Vagina (tissue), 2 donors: ENCODE measurements around the gene KLHL5. TPM values are rescaled to one million over a fixed set of nuclear protein-coding genes. Genes with fewer than 3 reads are reported as not detected.

Source experiments
- DNase-seq, 2 donors: peaks; one replicate each; pipeline ENCODE4 v3.0.0-alpha.2; 2017; ENCODE audit errors: extremely low spot score in 2 of 2
- H3K27ac ChIP-seq: fragments of 200-600 bp; sonication (generic); one replicate; pipeline ENCODE4 v1.5.1; 2019
- H3K27me3 ChIP-seq: fragments of 200-600 bp; sonication (generic); one replicate; pipeline ENCODE4 v1.5.1; 2019
- H3K36me3 ChIP-seq, 2 donors: fragments of 200-600 bp; sonication (generic); one replicate each; pipeline ENCODE4 v1.5.1; 2017 to 2019
- H3K4me1 ChIP-seq: fragments of 200-600 bp; sonication (generic); one replicate; pipeline ENCODE4 v1.5.1; 2019
- H3K4me3 ChIP-seq, 2 donors: fragments of 200-600 bp; sonication (generic); 1 replicate in 1 of 2; 2 replicates in 1 of 2; pipeline ENCODE4 v1.5.1; 2016 to 2019
- H3K9me3 ChIP-seq: fragments of 200-600 bp; sonication (generic); one replicate; pipeline ENCODE4 v1.5.1; 2019
- CTCF ChIP-seq, 3 experiments: fragments of 450-650 bp in 2 of 3; fragments of 200-600 bp in 1 of 3; sonication (generic) in 1 of 3; IDR thresholded peaks; one replicate each; pipeline ENCODE4 v1.5.1; 2017 to 2019; ENCODE audit warnings: antibody characterized with exemption in 3 of 3, mild to moderate bottlenecking in 2 of 3, moderate library complexity in 2 of 3
- POLR2A ChIP-seq, 2 donors: fragments of 450-650 bp; IDR thresholded peaks; one replicate each; pipeline ENCODE4 v1.6.1; 2017; ENCODE audit warnings: antibody characterized with exemption in 2 of 2, mild to moderate bottlenecking in 2 of 2, moderate library complexity in 2 of 2
- POLR2AphosphoS5 ChIP-seq, 2 donors: sonication (generic); formaldehyde crosslinking; IDR thresholded peaks; one replicate each; pipeline ENCODE4 v1.9.0; 2017; ENCODE audit warnings: antibody characterized with exemption in 2 of 2, mild to moderate bottlenecking in 2 of 2, low read depth in 1 of 2; ENCODE audit not compliant: insufficient read depth in 1 of 2
- intact Hi-C: fragments of 100-400 bp; cut with DNase I; formaldehyde crosslinking; loops from one replicate; pipeline ENCODE4 v1.15.1; 2023
- total RNA-seq: library from RNA; depleted of rRNA; stranded (reverse); fragments of >200 nt; gene quantifications from one replicate; pipeline ENCODE4 v1.2.3, GENCODE V29; 2016

The KLHL5 gene
- total RNA-seq, 1 donor from 2014 or later, result 27.0 TPM

- no peak for DNase-seq
- intact Hi-C loops, result no loop called here
- Histone ChIP-seq H3K27ac (no peak overlapping the region), H3K27me3 (no peaks in the 10 kb centered on the region), H3K4me3 (no peak overlapping the region), H3K36me3 (no peaks in the 10 kb centered on the region), H3K4me1 (no peaks in the 10 kb centered on the region), H3K9me3 (no peaks in the 10 kb centered on the region)
- TF ChIP-seq POLR2A (IDR thresholded peaks at IDR 0.05) (no peak), CTCF (IDR thresholded peaks at IDR 0.05) (no peak), POLR2AphosphoS5 (IDR thresholded peaks at IDR 0.05; ENCODE audit: insufficient read depth in 1 of 2, low read depth in 1 of 2) (no peak)
Observed at GRCh38 chr4:39037491-39037825, 24.6 kb upstream of the KLHL5 start.

- Histone ChIP-seq H3K9me3 (no peaks in the 10 kb centered on the region), H3K4me3 (no peak overlapping the region), H3K27ac (no peak overlapping the region), H3K36me3 (no peaks in the 10 kb centered on the region), H3K4me1 (peaks cover under 1% of the 10 kb centered on the region), H3K27me3 (no peaks in the 10 kb centered on the region)
- intact Hi-C loops, result no loop called here
- TF ChIP-seq POLR2A (IDR thresholded peaks at IDR 0.05) (no peak), POLR2AphosphoS5 (IDR thresholded peaks at IDR 0.05; ENCODE audit: insufficient read depth in 1 of 2, low read depth in 1 of 2) (no peak)
- no peak for DNase-seq
Observed at GRCh38 chr4:39037941-39038340, 24.1 kb upstream of the KLHL5 start.

- Histone ChIP-seq H3K4me1 (peaks cover 13% of the 10 kb centered on the region), H3K27ac (no peak overlapping the region), H3K4me3 (no peak overlapping the region), H3K36me3 (no peaks in the 10 kb centered on the region), H3K27me3 (no peaks in the 10 kb centered on the region), H3K9me3 (no peaks in the 10 kb centered on the region)
- intact Hi-C loops, result no loop called here
- TF ChIP-seq POLR2A (IDR thresholded peaks at IDR 0.05) (no peak), POLR2AphosphoS5 (IDR thresholded peaks at IDR 0.05; ENCODE audit: insufficient read depth in 1 of 2, low read depth in 1 of 2) (no peak), CTCF (IDR thresholded peaks at IDR 0.05) (no peak)
- DNase-seq, result no peak
Observed at GRCh38 chr4:39039108-39039507, 22.9 kb upstream of the KLHL5 start.

- TF ChIP-seq POLR2AphosphoS5 (IDR thresholded peaks at IDR 0.05; ENCODE audit: insufficient read depth in 1 of 2, low read depth in 1 of 2) (no peak), POLR2A (IDR thresholded peaks at IDR 0.05) (no peak)
- Histone ChIP-seq H3K9me3 (no peaks in the 10 kb centered on the region), H3K4me3 (no peak overlapping the region), H3K36me3 (no peaks in the 10 kb centered on the region), H3K27me3 (no peaks in the 10 kb centered on the region), H3K4me1 (peaks cover 31% of the 10 kb centered on the region), H3K27ac (no peak overlapping the region)
- no peak for DNase-seq
- intact Hi-C loops, result no loop called here
Observed at GRCh38 chr4:39042366-39042765, 19.7 kb upstream of the KLHL5 start.

GRCh38 chr4:39043058-39043860, 18.8 kb upstream of the KLHL5 start:
- no peak for TF ChIP-seq POLR2A (IDR thresholded peaks at IDR 0.05)
- TF ChIP-seq POLR2AphosphoS5 (IDR thresholded peaks at IDR 0.05; ENCODE audit: insufficient read depth in 1 of 2, low read depth in 1 of 2), result peak in 1 of 2 donors; percentile 4
- Histone ChIP-seq H3K27ac (peak overlapping the region; percentile 95), H3K4me3 (peak overlapping the region in 1 of 2 donors; percentile 79), H3K27me3 (no peaks in the 10 kb centered on the region), H3K9me3 (no peaks in the 10 kb centered on the region), H3K4me1 (peaks cover 31% of the 10 kb centered on the region), H3K36me3 (no peaks in the 10 kb centered on the region)
- intact Hi-C loops, result no loop called here
- DNase-seq, result no peak

- no peaks in the 10 kb centered on the region for H3K36me3 ChIP-seq
- H3K4me3 ChIP-seq, result peak overlapping the region; percentile 79 to 96
- intact Hi-C loops, result no loop called here
- no peaks in the 10 kb centered on the region for H3K27me3 ChIP-seq
- no peak for DNase-seq
- no peaks in the 10 kb centered on the region for H3K9me3 ChIP-seq
- H3K4me1 ChIP-seq, result peaks cover 31% of the 10 kb centered on the region
- H3K27ac ChIP-seq, result peak overlapping the region; percentile 95
- TF ChIP-seq CTCF (IDR thresholded peaks at IDR 0.05) (no peak), POLR2A (IDR thresholded peaks at IDR 0.05) (no peak), POLR2AphosphoS5 (IDR thresholded peaks at IDR 0.05; ENCODE audit: insufficient read depth in 1 of 2, low read depth in 1 of 2) (no peak)
Observed at GRCh38 chr4:39043861-39044363, 18.1 kb upstream of the KLHL5 start.
